IPS-NIHi7 (cell line): Measurements from ENCODE around the gene RHBDF2.
"Not testable (repeated sequence)": the region's sequence is repeated elsewhere in the genome, so short reads cannot be mapped to it uniquely, and the experiment has no call there.

Source experiments
- DNase-seq: peaks from one replicate; pipeline ENCODE4 v3.0.0; 2012; ENCODE audit warnings: mixed read lengths; ENCODE audit errors: extremely low spot score

The RHBDF2 gene

DNA sequence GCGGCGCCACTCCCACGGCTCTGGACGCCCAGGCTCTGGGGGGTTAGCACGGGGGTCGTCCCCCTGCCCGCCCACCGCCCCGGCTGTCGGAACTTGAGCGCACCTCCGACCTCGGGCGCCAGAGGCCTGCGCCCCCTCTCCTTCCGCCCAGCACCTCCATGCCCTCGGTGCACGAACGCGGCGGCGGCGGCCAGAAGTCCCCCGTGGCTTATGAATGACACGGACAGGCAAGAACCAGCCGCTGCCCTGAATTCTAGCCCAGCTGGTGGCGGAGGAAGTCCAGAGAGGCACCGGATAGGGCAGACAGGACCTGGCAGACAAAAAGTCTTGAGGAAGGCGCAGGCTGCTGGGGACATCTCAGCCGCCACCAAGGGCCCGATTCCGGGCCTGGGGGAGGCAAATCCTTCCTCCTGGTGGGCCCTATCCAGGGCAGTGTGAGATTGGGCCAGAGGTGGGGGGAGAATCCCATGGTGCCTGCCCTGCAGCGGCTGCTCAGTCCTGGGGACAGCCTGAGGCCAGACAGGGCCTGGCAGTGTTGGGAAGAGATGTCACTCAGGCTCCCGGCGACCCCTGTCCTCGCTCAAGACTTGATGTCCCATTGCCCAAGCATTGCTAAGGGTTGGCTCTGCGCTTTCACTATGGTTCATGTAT lies 37.2 kb upstream of the RHBDF2 start:
- no peak for DNase-seq

DNA sequence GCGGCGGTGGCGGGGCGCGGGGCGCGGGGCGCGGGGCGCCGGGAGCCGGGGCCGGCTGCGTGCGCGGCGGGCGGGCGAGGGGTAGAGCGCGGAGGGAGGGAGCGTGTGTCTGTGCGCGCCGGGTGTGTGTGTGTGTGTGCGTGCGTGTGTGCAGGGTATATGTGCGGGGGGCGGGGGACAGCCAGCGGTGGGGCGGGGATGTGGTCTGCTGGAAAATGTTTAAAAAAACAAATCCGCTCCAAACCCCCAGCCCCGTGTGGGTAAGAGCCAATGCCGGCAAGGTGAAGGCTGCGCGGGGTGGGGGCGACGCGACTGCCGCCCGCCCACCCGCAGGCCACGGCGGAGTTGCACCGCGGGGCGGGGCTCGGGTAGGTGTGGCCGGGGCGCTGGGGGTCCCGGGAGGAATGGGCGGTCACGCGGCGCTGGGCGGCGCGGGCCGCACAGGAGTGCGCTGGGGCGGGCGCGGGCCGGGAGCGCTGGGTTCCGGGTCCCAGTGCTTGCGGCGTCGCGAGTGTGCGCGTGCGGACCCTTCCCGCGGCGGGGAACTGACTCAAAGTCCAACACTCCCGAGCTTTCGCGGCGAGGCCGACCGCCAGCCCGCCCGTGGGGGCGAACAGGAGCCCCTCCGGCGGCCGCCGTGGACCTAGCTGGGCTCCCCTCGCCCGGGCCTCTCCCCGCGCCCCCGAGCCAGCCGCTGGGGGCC lies 36.5 kb upstream of the RHBDF2 start, which contains the start of gene CYGB:
CYGB (minus strand) TSS at position 132 of the 703 bp plus-strand sequence. CDS start 167 bp downstream, outside the sequence.
- no peak for DNase-seq

DNA sequence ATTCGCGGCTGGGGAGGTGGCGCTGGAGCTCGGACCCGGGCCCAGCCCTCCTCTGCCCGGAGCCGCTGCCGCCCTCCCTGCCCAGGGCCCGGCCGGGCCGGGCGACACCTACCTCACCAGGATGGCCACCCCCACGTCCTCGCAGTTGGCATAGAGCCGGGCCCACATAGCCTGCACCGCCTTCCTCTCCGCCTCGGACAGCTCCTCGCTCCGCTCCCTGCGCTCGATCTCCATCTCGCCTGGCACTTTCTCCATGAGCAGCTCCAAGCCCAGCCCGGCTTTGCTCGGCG lies 36.0 kb upstream of the RHBDF2 start:
- DNase-seq = peak; percentile 51

DNA sequence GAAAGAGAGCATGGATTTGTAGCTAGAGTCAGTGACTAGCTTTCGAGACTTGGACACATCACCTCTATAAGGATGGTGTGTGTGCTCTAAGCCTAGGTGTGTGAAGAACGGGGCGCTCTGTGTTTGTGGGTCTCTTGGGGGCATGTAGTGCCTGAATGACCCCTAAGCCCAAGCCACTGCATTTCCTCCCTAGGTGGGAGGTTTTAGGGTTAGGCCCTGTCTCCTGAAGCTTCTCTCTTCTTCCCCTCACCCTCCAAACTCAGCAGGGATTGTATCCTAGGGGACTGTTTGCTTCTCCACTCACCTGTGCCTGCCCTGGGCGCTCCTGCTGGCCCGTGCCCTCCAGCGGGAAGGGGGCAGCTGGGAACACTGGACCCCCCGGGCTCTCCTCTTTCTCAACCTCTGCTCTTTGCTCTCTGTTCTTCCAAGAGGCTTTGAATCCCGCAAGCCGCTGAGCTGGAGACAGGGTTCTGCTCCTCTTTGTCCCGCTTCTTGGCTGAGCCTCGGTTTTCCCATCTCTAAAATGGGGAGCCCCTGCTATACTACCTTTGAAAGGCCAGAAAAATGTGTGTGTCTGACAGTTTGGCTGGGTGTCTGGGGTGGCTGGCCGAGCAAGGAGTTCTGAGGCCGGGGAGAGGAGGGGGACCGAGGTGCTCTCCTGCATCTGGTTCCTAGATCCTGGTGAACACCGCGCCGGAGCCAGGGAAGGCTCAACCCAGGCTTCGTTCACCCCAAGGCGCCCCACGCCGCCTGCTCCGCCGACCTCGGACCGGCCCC lies 35.5 kb upstream of the RHBDF2 start:
- DNase-seq = no peak

DNA sequence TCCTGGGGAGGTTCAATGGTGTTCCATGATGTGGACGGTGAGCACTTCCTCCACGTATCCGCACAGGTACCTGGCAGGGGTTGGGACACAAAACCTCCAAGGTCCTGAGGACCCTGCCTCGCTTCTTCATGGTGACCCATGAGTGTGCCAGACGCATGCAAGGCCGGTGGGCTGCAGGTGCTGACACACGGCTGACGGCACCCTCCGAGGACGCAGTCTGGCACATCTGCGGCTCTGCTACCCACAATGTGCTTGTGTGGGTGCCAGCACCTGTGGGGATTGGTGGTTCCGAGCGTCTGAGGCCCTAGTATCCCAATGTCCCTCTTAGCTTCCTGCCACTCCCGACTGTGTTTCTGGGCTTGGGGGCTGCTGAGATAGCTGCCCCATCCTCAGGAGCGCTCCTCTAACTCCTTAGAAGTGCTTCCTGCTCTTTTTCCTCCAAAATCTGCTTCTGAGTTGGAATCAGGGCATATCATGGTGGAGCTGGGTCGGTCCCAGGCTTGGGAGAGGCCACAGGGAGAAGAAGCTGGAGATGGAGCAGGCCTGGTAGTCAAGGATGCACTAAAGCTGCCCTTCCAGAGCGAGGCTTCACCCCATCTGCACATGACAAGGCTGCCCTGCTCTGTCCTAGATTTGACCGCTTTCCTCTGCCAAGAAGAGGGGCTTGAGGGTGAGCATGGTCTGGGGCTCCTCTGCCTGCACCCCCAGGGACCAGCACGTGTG lies 34.7 kb upstream of the RHBDF2 start:
- DNase-seq = no peak

DNA sequence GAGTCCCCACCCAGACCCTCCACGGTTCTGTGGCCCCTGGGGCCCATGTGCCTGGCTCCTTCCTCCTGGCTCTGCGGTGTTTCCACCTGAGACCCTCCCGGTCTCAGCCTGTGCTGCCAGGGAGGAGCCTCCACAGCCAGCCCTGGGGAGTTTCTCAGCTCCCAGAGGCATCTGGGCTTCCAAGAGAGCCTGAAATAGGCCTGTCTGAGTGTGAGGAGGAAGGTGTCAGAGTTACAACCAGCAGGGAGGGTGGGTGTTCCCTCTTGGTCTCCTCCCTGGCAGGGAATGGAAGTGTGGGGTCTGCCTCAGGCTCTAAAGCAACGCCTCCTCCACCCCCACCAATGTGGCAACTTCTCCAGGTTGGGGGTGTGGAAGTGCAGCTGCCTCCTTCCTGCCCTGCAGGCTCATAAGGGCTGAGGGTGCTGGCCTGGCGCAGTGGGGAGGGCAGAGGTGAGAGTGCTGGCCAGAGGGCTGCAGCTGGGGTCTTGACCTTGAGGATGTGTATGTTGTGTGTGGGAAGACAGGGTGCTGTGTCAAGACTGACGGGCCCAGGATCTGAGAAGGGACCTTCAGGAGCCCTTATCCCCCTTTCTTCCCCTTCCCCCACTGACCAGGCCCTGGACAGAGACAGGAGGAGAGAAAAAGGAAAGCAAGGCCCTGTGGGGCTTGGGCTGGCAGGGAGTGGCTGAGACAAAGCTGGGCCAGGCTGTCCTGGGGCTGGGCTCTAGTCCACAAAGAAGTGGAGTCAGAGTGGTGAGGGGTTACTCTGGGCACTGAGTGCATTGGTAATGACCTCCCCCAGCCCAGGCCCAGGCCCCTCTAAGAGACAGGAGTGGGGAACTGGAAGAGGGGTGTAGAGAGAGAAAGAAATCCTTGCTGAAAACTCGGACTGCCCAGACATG lies 33.9 kb upstream of the RHBDF2 start:
- no peak for DNase-seq

DNA sequence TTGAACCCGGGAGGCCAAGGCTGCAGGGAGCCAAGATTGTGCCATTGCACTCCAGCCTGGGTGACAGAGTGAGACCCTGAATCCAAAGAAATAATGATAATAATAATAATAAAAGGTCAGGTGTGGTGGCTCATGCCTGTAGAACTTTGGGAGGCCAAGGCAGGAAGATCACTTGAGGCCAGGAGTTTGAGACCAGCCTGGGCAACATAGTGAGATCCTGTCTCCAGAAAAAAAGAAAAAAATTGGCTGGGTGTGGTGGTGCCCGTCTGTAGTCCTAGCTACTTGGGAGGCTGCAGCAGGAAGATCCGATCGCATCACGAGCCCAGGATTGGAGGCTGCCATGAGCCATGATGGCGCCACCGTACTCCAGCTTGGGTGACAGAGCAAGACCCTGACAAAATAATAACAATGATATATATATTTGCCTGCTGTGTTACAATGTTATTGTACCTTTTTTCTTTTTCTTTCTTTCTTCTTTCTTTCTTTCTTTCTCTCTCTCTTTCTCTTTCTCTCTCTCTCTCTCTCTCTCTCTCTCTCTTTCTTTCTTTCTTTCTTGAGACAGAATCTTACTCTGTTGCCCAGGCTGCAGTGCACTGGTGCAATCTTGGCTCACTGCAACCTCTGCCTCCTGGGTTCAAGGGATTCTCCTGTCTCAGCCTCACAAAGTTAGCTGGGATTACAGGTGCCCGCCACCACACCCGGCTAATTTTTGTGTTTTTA lies 32.6 kb upstream of the RHBDF2 start:
- DNase-seq = not testable (repeated sequence)

DNA sequence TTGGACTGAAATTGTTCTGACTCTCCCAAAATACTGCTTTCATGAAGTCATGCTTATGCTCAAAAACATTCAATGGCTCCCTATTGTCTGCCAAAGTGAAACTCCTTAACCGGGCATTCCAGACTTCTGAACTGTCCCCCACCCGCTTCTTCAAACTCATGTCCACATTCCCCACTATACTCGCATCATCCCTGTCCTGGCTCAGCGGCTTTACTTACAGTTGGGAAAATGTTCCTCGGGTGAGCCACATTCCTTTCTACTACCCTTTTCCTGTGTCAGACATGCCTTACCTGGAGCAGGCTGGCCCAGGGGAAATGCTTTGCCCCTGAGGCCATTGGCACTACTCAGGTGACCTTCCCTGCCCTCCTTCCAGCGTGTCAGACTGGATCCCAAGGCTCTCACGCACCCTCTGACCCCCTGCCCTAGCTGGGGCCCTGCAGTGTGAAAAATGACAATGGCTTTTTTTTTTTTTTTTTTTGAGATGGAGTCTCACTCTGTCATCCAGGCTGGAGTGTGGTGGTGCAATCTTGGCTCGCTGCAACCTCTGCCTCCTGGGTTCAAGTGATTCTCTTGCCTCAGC lies 30.9 kb upstream of the RHBDF2 start:
- DNase-seq = no peak

DNA sequence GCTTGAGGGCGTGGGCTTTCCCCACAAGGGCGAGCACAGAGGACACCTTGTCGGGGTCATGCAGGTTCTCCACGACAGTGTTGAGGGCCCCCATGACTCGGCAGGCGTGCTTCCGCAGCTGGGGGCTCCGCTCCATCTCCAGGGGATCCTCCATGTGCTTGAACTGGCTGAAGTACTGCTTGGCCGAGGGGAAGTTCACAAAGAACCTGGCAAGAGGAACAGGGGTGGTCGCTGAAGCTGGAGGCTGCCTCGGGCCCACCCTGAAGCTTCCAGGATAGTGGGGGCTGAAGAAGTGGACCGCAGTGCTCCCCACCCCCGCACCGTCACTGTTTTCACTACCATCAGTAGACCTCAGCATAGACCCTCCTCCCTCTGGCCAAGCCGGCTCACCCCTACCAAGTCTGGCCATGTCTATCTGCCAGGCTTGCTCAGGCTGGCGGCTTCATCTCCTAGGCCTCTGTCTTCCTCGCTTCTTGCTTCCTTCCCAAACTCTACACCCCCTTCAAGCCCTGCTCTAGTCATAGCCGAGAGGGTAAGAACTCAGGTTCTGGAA lies 30.3 kb upstream of the RHBDF2 start:
- no peak for DNase-seq

DNA sequence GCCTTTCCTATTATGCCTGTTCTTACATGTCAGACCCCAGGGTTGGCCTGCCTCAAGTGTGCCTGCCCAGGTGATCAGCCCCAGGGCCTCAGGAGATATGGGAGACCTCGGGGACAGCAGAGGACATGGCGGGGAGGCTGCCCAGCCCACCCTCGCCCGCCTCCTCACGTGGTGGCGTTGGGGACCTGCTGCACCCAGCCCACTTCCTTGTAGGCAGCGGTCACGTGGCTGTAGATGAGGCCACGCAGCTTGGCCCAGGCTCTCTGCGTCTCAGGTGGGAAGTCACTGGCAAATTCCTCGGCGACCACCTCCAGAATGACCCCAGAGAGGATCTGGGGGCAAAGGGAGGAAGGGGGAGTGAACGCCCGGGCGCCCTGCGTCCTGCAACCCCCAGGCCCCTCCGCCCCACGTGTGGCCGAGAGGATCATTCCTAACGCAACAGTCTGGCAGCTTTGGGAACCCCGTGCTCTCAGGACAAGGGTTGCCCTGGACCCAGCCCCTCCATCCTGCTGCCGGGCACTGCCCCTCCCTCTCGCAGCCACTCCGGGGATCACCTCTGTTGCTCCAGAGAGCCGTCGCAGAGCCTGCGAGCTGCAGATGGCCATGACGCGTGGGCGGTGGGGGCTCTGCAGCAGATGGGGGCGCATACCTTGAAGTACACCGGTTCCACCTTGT lies 29.7 kb upstream of the RHBDF2 start:
- DNase-seq = no peak

DNA sequence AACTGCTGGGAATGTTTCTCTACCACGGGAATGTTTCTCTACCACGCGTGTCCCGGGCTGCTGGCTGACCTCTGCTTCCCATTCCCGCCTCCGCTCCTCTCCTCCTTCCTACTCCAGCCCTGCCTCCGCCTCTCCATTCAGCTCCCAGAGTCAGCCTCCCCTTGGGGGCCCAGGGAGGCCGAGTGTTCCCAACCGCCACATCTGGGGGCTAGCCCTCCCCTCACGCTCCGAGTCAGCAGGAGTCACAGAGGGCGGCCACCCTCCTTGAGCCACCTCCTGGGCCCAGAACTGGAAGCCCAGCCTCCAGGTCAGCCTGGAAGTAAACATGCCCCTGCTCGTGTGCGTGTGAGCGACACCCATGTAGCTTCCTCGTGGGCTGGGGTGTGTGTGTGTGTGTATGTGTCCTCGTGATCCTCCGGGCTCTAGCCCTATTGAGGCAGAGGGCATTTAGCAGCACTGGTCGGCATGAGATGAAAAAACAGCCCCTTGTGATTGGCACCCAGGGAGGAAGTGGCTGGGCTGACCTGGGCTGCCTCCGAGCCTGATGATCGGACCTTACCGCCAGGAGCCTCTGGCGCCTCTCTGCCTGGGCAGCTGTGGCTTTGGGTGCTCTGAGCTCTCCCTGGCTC lies 29.0 kb upstream of the RHBDF2 start:
- DNase-seq = no peak

DNA sequence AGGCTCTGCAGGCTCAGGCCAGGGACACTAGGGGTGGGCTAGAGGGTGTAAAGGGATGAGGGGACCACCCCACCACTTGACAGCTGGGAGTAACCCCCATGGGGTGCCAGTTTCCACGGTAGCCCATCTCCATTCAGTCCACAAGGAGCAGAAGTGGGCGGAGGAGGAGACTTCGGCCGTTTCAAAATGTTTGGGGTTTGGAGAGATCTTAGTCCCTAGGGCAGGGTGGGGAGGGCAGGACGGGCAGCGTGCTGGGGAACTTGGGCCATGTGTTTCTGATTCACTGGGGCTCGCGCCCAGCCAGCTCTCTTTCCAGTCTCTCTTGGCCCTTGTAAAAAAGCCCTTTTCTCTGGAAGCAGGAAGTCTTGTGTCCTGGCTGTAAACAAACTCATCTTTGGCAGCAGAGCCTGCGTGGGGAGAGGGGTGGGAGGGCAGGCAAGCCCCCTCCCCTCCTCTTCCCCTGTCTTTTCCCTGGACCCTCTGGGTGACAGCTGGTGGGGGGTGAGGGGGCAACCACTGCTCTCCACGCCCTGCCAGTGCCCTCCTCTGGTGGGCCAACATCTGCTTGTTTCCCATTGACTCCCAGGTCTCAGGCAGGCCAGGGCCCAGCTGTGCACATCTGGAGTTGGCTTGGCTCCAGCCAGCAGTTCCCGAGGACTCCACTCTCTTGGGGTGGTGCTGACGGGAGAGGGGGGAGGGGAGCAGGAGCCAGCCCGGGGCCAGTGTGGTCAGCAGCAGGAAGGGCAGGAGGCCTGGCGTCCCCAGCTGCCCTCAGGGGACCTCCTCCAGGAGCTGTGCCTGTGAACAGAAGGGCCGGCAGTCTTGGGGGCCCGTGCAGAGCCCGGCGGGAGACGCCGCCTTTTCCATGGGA lies 28.2 kb upstream of the RHBDF2 start:
- no peak for DNase-seq

DNA sequence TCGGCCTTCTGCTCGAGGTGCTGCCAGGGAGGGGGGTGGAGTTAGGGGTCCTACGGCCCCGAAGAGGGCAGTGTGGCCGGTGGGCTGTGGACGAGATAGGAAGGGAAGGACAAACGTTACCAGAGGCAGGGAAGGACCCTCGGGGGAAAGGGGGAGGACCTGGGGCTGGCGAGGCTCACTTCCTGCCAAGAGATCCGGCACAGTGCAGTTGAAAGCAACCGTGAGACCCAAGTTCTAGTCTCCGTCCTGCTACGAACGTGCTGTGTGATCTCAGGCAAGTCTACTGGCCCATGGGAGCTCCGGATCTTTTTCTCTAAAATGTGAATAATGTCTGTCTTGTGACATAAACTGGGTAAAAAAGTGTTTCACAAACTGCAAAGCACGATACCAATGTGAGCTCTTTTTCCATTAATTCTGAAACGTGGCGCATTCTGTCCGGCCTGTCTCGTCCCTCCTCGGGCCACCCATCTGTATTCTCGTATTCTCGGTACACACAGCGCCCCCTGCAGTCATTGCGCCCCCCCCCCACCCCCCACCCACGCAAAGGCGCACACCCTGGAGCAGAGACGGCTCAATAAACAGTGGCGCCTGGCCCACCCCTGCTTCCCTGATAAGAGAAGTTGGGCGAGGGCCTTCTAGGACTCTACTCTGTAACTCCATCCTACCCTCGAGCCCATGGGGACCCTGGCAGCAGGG lies 27.5 kb upstream of the RHBDF2 start:
- no peak for DNase-seq

DNA sequence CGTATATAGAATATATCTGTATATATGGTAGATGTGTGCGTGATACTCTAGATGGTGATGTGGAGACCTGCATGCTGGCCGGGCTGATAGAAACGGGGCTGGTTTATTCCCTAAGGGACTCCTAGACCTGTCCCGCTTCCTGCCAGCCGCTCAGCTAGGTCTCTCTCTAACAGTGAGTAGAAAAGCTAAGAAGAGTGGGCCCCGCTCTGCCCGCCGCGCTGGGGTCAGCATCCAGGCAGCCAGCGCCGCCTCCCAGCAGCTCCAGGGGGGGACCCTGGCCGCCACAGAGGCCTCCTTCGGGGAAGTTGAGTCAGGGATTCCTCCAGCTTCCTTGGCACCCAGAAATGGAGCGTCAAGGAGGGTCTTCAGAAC lies 26.9 kb upstream of the RHBDF2 start:
- DNase-seq = no peak

DNA sequence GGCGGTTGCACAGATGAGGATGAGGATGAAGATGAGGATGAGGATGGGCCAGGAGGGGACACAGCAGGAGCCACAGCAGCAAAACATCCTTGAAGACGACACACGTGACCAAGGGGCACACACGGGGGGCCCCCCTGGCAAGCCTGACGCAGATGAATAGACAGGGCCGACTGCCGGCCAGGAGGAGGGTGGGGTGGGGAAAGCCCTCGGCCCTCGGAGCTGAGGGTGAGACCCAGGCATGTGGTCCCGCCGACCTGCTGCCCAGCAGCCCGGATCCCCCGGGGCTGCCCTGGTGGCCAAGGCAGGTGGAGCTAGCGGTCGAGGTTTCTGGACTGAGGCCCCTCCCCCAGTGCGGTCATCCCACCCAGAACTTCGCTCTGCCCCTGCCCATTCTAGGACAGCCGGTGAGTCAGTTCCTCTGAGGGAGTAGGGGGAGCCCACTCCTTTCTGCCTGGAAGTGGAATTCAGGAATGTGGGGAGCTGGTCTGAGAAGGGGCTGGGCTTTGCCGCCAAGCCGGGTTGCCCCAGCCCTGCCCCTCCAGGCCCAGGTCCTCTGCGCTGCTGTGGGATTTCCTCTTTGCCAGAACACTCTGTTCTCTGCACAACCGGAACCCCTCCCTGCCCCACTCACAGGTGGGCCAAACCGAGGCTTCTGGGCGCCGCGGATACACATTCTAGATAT lies 26.3 kb upstream of the RHBDF2 start:
- peak; percentile 75 for DNase-seq

DNA sequence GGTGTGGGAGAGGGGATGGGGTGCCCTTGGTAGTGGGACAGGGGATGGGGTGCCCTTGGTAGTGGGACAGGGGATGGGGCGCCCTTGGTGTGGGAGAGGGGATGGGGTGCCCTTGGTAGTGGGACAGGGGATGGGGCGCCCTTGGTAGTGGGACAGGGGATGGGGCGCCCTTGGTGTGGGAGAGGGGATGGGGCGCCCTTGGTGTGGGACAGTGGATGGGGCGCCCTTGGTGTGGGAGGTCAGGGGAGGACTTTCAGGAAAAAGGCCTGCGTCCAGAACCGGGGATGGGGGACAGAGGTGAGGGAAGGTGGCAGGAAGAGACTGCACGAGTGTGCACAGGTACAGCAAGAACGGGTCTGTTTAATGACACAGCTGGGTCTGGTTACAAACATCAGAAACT lies 25.8 kb upstream of the RHBDF2 start:
- not testable (repeated sequence) for DNase-seq

DNA sequence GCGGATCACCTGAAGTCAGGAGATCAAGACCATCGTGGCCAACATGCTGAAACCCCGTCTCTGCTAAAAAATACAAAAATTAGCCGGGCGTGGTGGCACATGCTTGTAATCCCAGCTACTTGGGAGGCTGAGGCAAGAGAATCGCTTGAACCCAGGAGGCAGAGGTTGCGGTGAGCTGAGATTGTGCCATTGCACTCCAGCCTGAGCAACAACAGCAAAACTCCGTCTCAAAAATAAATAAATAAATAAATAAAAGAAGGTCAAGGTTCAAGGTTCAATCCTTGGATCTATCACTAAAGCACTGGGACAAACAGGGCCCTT lies 24.2 kb upstream of the RHBDF2 start:
- not testable (repeated sequence) for DNase-seq
